AG08395 (cell line): ENCODE data around the gene GH2.
"Not testable (repeated sequence)": the region's sequence is repeated elsewhere in the genome, so short reads cannot be mapped to it uniquely, and the experiment has no call there.

Source experiments
- DNase-seq: peaks from one replicate; pipeline ENCODE4 v3.0.0; 2012; ENCODE audit warnings: mixed read lengths, low spot score

Gene GH2

GRCh38 chr17:63911041-63911635, 29.4 kb upstream of the GH2 start, which contains the start of gene CSHL1:
CSHL1 (minus strand) TSS chr17:63911258; CDS start chr17:63911196, 62 bp downstream.
- DNase-seq = no peak

- DNase-seq = no peak
Measured at GRCh38 chr17:63910096-63910495, 28.4 kb upstream of the GH2 start.

GRCh38 chr17:63909586-63909985, 27.8 kb upstream of the GH2 start:
- DNase-seq = not testable (repeated sequence)

GRCh38 chr17:63907161-63907778, 25.5 kb upstream of the GH2 start:
- DNase-seq = not testable (repeated sequence)

GRCh38 chr17:63904796-63905195, 23.1 kb upstream of the GH2 start:
- DNase-seq = not testable (repeated sequence)

- not testable (repeated sequence) for DNase-seq
Measured at GRCh38 chr17:63903787-63904201, 22.1 kb upstream of the GH2 start.

GRCh38 chr17:63901971-63902370, 20.2 kb upstream of the GH2 start:
- DNase-seq = not testable (repeated sequence)

- not testable (repeated sequence) for DNase-seq
Measured at GRCh38 chr17:63898899-63899798, 17.4 kb upstream of the GH2 start.

- DNase-seq = not testable (repeated sequence)
Measured at GRCh38 chr17:63896524-63897354, 15.0 kb upstream of the GH2 start, which contains the start of gene CSH1. CSH1 (minus strand) TSS chr17:63896574; CDS start chr17:63896511, 63 bp downstream.

- DNase-seq = not testable (repeated sequence)
Measured at GRCh38 chr17:63894821-63895220, 13.1 kb upstream of the GH2 start.

GRCh38 chr17:63894021-63894420, 12.3 kb upstream of the GH2 start:
- DNase-seq = not testable (repeated sequence)

- DNase-seq = not testable (repeated sequence)
Measured at GRCh38 chr17:63892316-63893037, 10.7 kb upstream of the GH2 start.

- DNase-seq = not testable (repeated sequence)
Measured at GRCh38 chr17:63889026-63889848, 7.5 kb upstream of the GH2 start.

- not testable (repeated sequence) for DNase-seq
Measured at GRCh38 chr17:63885119-63885518, 3.4 kb upstream of the GH2 start.

GRCh38 chr17:63882626-63883126, 932 bp upstream of the GH2 start:
- DNase-seq = not testable (repeated sequence)

- DNase-seq = not testable (repeated sequence)
Measured at GRCh38 chr17:63881337-63881736, 407 bp downstream of the GH2 start.

GRCh38 chr17:63880706-63881105, 1.0 kb downstream of the GH2 start:
- no peak for DNase-seq

GRCh38 chr17:63878413-63878812, 3.3 kb downstream of the GH2 start:
- not testable (repeated sequence) for DNase-seq

GRCh38 chr17:63874693-63875092, 7.1 kb downstream of the GH2 start:
- not testable (repeated sequence) for DNase-seq
